Activated CD8-positive, alpha-beta memory T cell treated with anti-CD3 and anti-CD28 coated beads, Interleukin-2, amount 50 U/mL, for 4 hours (primary cell): ENCODE measurements around the gene H2BK1.

Source experiments
- DNase-seq: peaks from one replicate; pipeline ENCODE4 v3.0.0-alpha.2; 2020

The H2BK1 gene

DNA sequence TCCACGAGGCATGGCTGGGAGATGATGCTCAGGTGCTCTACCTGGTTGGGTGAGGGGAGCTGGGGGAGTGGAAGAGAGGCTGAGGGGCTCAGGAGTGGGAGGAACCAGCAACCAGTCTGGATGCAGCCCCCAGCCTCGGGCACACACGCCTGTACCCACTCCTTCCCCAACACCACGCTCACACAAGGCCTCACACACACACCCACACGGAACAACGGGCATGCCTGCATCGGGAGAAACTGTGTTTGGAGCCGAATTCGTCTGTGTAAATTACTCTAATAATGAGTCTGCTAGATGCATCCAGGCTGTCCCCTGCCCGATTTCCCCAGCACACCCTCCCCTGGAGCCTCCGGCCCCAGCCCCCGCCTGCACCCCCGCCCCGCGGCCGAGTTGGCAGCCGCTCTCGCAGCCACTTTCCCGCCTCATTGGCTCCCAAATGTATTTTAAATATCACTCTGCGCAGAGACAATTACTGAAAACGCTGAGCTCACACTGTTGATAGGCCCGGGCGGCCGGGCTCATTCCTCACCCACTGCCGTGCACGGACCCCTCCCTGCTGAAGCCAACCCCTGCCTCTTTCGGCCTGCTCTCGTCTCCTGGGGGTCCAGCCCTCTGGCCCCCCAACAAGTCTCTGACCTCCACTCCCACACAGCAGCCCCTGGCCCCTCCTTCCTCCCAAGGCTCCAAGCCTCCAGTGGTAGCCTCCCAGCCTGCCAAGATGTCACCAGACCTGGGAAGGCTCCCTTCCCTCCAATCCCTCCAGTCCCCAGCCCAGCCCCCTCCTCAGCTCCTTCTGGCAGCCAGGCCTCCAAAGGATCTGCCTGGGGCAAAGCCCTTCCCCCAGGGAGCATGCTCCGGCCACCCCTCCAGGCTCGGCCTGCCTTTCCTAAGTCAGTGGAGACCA lies 11.1 kb downstream of the H2BK1 start:
- no peak for DNase-seq

DNA sequence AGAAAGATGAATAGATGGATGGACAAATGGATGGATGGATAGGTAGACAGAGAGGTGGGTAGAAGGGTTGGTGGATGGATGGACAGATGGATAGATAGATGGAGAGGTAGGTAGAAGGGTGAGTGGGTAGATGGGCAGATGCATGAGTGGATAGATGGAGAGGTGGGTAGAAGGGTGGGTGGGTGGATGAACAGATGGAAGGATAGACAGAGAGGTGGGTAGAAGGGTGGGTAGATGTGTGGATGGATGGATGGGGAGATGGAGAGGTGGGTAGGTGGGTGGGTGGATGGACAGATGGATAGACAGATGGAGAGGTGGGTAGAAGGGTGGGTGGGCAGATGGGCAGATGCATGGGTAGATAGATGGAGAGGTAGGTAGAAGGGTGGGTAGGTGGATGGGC lies 12.4 kb downstream of the H2BK1 start:
- no peak for DNase-seq

DNA sequence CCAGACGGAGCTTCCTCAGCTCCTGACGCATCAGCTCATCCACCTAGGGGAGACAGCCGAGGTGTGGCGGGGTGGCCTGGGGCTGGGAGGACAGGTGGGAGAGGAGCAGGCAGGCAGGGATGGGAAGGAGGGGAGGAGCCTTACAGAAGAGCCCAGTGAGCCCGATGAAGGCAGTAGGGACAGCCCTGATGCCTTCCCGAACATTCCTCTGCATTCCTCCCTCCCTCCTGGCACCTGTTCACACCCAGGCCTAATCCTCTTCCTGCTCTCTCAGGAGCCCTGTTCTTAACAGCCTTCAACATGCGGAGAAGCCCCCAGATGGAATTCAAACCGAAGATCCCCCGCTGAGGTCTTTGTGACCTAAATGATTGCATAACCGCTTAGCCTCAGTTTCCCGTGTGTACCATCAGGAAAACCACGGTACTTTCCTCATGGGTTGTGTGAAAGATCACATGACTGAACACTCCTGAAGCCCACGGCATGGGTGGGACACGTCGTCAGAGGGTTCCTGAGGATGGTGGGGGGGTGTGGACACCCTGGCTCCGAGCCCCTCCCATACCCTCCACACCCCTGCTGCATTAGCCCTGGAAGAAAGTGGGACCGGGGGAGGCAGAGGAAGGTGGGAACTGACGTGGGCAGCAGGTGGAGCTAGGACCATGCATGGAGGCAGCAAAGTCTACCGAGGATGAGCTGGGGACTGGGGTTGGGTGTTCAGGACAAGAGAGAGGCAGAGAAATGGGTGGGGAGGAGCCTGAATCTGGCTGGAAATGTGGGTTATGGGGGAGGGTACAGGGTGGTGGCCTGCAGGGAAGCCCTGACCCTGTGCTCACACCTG lies 14.5 kb downstream of the H2BK1 start:
- no peak for DNase-seq

DNA sequence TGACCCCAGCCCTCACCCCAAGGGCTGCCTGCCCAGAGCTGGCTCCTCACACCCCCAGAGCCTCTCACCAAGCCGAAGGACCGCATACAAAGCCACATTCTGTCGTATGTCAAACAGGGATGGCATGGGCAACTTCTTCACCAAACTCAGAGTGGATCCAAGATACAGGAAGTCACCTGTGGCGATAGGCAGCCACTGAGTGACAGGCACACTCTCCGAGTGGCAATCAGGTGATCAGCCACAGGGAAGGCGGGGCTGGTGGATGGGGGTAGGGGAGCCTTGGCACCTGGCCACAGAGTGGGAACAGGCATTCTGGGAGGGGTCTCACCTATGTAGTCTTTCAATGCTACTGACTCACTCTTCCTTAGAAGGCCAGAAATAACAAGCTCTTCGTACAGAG lies 16.1 kb downstream of the H2BK1 start:
- DNase-seq: no peak

DNA sequence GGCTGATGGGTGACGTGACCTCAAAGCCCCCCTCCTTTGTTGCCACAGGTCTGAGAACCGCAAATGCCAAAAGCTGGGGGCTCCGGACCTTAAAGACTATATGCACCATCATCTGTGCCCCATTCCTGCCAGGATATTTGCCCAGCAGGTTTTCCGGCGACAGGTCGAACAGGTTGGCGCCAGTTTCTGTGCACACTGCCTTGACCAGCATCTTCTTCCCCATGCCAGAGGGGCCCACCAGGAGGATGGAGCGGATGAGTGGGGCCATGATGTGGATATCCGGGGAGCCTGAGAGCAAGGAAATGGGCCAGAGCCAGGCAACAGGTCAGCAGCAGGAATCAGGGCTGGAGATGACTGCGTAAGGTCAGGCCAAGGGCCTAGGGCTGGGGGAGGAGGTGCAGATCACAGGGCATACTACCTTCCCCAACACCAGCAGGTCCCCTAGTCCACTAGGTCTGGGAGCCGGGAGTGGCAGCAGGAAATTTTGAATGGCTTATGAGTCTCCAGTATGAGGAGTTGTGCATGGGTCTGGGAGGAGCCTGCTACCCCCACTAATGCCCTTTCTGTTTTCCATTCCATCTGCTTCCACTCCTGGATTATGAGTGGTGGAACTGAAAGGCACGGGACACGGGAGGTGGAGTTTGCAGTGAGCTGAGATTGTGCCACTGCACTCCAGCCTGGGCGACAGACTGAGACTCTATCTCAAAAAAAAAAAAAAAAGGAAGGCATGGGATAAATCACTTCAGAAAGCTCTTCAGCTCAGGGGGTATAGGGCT lies 16.9 kb downstream of the H2BK1 start:
- no peak for DNase-seq

DNA sequence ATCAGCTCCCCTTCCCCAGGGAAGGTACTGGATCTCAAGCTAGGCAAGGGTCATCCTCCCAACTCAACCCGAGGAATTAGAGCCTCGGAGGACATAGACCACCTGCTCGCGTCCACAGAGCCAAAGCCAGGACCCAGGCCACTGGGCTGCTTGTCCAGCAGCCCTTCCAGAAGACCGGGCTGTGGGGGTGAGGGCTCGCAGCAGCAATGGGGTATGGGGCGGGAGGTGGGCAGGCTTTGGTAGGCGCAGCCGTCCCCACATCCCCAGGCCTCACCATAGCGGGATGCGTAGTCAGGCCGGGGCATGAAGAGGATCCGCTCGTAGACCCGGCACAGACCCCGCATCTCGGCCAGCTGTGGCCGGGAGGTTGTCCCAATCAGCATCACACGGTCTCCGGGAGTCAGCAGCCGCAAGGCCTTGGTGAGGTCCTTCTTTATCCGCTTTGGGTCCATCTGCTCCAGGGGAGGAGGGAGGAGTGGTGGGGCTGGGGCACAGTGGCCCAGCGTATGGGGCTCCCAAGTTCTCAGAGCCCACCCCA lies 18.2 kb downstream of the H2BK1 start:
- DNase-seq: no peak

DNA sequence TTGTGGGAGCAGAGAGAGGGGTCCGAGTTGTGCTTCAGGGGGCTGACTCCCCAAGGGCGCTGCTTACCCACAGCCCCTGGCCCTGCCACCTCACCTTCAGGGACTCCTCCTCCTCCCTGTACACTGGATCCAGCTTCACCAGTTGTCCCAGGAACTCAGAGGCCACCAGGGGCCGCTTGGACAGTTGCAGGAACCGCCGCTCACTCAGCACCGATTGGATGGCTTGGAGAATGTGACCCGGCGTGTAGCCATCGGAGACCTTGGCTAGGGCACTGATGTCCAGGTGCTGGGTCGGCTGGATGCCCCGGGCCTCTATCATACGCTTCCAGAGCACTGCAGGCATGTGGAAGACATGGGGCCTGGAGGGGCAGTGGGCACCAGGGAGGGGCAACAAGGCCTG lies 18.7 kb downstream of the H2BK1 start:
- DNase-seq: no peak

DNA sequence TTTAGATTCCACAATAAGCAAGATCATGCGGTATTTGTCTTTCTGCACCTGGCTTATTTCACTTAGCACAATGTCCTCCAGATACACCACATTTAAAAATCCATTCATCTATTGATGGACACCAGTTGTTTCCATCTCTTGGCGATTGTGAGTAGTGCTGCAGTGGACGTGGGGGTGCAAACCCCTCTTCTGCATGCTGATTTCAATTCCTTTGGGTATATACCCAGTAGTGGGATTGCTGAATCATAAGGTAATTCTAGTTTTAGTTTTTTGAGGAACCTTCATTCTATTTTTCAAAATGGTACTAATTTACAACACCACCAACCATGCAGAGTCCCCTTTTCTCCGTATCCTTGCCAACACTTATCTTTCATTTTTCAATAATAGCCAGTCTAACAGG lies 21.2 kb downstream of the H2BK1 start:
- no peak for DNase-seq

DNA sequence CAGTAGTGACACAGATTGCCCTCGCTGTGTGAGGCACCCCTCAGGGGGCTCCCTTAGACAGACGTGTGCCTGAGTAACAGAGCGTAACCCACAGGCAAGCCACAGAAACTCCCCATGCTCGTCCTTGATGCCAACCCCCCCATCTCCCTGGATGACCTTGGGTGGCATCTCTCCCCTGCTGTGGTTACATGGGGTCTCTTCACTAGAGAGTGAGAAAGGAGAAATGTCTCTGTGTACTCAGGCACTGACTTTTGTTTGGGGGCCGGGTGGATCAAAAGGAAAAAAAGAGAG lies 22.1 kb downstream of the H2BK1 start:
- no peak for DNase-seq

DNA sequence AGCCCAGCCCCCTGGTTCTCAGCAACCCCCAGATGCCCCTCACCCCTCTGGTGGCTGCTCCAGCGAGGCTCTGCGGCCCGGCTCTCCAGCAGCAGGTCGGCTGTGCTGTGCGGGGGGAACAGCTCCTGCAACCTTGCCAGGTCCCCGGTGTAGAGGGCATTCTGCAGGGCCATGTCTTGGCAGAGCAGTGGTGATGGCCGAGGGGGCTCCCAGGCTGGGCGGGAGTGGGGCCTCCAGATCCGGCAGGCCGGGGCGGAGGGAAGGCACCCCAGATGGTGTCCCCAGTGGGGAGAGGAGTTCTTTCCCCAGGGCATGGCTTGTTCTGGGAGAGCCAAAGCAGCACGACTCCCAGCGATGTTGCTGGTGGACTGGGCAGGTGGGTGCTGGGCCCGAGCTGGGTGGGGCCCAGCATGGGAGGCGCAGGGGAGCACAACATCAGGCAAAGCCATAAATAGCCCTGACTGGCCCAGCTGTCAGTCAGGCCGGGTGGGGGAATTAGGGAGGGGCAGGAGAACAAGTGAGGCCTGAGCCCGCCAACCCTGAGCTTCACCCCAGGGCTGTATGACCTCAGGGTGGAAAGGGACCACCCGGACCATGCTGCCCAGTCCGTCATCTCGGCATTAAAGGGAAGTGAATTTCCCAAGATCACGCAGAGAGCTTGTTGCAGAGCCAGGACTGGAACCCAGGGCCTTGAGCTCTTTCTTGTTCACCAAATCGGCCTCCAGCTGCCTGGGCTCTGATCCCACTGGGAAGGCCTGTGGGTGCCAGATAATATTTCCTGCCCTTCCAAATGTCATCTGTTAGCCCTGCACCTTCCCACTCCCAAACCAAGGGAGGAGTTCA lies 22.7 kb downstream of the H2BK1 start:
- DNase-seq: no peak

DNA sequence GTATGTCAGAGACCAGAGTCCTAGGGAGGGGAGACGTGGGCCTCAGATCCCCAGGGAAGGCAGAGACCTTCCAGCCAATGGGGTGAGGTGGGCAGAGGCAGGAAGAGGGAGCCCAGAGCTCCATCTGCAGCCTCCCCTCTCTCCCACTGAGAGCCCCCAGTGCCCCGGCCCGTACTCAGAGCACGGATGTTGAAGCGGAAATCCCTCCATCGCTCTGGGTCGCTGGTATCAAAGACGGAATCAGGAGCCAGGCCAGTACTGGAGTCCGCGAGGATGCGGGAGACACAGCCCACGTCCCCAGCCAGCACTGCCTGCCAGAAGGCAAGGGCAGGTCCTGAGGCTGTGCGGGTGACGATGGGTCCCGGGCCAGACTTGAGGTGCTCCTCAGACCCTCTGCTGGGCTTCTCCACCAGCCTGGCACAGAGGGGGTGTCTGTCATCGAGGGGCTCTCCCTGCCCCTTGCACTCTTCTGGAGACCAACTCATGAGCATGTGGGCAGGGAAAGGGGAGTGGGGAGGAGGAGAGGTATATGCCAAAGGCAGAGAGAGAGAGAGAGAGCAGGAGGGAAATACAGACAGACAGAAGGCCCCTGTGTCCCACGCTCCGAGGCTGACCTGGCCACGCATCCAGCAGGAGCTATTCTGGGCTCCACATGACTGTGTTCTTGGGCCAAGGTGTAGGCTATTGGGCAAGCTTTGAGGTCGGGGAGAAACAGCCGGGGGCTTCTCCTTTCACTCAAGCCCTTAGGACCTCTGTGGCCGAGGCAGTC lies 23.5 kb downstream of the H2BK1 start, which contains the start of gene ASB10:
ASB10 (minus strand) TSS at position 611 of the 769 bp plus-strand sequence; CDS start at position 491, 120 bp downstream.
- DNase-seq: no peak

DNA sequence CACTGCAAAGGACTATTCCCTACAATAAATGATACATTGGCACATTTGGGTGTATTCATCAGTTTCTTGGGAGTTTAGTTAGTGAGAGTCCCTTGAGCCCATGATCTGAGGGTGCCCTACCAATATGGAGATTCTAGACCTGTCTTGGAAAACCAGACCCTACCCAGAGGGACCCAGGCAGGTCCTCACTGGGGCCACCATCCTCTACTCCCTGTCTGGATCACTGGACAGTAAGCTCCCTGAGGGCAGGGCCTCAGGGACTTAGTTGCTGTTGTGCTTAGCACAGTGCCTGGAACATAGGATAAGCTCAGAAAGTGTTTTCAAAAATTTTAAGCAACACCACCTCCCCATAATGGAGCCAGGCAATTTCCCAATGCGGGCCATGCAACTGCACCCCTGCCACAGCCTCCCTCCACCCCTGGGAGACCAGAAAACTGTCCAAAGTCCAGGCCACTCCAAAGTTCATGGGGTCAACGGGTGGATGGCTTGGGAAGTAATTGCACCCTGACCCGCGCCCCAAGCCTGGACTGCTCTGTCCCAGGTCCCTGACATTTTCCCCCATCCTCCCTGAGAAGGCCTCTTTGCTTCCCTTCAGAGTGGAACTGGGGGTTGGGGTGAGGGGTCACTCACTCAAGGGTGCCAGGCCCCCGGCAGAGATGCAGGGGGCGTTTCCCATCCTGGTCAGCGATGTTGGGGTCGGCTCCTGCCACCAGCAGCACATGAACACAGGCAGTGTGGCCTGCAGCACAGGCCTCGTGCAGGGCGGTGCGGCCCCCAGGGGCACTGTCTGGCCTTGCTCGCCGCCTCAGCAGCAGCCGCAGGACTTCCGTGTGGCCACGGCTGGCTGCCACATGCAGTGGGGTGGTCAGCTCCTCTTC lies 24.3 kb downstream of the H2BK1 start:
- no peak for DNase-seq

DNA sequence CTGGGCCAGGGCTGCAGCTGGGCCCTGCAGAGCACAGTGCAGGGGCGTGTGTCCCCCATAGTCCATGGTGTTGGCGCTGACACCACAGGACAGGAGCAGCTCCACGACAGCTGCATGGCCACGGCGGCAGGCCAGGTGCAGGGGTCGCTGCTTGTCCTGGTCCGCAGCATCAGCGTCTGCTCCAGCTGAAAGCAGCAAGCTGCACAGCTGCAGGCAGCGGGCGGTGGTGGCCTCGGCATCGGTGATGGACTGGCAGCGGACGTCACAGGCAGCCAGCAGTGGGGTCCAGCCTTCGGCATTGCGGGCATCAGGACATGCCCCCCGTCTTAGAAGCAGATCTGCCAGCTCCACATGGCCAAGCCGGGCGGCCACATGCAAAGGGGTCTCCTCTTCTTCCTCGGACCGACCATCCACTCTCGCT lies 29.3 kb downstream of the H2BK1 start:
- no peak for DNase-seq

DNA sequence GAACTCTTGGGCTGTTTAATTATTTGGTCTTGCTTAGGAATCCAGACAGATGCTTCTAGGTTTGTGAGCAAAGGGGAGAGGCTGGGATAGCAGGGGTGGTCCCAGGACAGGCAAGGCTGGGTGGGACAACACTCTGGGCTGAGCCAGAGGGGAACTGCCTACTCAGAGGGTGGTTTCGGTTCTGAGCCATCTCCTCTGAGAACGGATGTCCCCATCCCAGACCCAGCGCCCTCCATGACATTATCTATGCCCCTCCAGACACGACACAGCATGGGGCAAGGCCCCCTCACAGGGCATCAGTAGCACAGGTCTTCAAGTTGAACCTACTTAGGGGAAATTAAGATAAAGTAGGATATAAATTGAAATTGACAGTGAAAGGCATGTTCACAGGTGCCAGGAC lies 30.3 kb downstream of the H2BK1 start:
- DNase-seq: no peak

DNA sequence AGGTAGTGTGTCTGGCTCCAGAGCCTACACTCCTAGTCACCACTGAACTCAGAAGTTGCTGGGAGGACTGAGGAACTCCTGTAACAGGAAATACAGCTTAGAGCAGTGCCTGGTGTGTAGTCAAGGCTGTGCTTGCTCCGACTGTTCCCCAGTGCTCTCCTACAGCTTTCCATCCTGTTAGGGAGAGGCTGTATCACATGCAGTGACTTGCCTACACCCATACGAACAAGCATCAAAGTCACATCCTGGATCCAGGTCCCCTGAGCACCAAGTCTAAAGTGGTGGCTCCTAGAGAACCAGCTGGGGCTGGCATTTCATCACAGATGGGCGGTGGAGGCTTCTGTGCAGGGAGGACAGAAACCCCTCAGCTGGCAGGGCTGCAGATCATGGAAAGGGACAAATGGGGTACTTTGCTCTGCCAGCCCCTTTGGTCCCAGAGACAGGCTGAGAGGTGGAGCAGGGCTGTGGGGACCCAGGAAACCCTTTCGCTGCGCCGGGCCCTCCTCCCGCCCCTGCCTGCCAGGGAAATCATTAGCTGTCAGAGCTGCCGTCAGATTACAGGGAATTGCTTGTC lies 30.9 kb downstream of the H2BK1 start:
- DNase-seq: no peak

DNA sequence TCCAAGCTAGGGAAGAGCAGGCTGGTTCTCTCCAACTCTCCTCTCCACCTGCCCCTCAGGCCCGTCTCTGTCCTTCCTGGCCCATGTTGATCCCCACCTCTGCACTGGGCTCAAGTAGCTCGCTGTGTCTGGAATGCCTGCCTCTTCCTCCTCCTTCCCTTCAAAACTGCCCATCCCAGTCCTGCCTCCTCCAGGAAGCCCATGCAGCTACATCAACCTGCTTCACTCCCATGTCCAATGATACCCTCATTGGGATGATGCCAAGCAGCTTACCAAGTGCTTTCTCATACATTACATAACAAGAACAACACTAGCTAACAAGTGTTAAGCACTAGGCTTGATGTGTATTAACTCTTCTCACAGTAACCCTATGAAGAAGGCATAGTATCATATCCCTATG lies 31.5 kb downstream of the H2BK1 start:
- DNase-seq: no peak

DNA sequence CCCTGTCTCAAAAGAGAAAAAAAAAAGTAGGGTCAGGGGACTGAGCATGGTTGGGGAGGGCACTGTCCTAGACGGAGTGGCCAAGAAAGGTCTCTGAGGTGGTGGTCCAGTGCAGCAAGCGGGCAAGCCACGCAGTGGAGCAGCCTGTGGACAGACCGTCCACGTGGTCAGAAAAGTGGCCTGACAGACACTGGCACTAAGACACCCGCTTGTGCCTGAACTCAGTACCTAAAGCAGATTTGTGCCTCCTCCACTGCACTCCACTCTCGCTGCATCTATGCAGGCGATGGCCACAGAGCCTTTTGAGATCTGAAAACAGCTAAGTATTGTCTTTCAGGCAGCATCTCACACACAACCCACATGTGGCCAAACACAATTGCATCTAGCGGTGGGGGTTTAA lies 32.1 kb downstream of the H2BK1 start:
- no peak for DNase-seq

DNA sequence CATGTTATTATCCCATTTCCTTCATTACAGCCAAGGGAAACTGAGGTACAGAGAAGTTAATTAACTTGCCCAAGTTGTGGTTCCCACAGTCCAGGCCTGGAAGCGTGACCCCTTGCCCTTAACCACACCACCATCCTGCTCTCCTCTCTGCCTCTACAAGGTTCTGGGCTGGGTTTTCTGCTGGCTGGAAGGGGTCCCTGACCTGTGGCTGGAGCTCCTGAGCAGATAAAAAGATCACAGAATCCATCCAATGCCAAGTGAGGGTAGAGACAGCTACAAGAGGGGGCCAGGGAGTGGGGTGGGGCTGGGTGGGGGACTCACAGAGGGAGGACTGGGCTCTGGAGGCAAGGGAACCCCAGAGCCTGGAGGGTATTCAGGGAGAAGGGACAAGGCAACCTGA lies 33.0 kb downstream of the H2BK1 start:
- no peak for DNase-seq

DNA sequence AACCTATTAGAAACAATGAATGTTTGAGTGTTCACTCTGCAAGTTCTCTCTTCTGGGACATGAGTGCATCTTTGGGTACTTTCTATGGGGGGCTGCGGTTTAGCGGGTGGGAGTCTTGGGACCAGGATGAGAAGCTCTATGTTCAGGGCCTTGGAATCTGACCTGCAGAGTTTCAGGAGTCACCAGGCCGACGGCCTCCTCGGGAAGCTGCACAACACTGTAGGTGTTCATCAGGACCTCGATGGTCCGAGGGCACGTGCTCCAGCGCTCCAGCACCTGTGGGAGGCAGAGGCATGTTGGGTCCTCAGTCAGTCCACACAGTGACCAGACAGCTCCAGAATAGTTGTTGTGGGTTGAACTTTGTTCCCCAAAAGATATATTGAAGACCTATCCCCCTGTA lies 33.9 kb downstream of the H2BK1 start:
- no peak for DNase-seq

DNA sequence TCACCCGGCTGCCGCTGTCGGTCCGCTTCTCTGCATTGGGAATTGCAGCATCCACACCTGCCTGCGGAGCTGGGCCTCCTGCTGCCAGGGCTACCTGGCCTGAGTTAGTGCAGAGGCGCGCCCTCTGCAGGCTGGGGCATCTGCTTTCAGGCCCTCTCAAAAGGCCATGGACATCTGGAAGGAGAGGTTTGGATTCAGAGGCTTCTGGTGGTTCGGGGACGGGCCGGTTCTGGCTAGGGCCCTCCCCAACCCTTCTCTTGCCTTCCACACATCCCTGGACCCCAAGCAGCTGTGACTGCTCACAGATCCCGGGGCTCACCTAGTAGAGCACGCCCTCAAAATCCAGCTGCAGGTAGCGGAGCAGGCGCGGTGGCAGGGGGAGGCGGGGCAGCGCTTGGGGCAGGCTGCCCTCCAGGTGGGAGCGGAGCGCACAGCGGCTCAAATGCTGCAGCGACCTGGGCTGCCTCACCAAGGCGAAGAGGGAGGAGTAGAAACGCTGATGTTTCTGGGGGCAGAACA lies 34.4 kb downstream of the H2BK1 start:
- DNase-seq: no peak
